SH-SY5Y (cell line): ENCODE data around the gene PBRM1.

Experiments
- GATA2 ChIP-seq: IDR thresholded peaks from 2 replicates; pipeline ENCODE4 v1.6.1; 2011; ENCODE audit warnings: mild to moderate bottlenecking, low read depth, low read length
- GATA3 ChIP-seq: IDR thresholded peaks from 2 replicates; pipeline ENCODE4 v1.6.1; 2011; ENCODE audit warnings: low read depth, mild to moderate bottlenecking, low read length, moderate library complexity

PBRM1 gene

GRCh38 chr3:52685709-52686691 is at the start of gene PBRM1, which contains the start of gene GNL3:
Gene PBRM1 (minus strand): TSS chr3:52685913.
Gene GNL3 (plus strand): TSS chr3:52686032. CDS start chr3:52686093, 61 bp downstream.
- TF ChIP-seq GATA2 (no peak), GATA3 (no peak)

DNA sequence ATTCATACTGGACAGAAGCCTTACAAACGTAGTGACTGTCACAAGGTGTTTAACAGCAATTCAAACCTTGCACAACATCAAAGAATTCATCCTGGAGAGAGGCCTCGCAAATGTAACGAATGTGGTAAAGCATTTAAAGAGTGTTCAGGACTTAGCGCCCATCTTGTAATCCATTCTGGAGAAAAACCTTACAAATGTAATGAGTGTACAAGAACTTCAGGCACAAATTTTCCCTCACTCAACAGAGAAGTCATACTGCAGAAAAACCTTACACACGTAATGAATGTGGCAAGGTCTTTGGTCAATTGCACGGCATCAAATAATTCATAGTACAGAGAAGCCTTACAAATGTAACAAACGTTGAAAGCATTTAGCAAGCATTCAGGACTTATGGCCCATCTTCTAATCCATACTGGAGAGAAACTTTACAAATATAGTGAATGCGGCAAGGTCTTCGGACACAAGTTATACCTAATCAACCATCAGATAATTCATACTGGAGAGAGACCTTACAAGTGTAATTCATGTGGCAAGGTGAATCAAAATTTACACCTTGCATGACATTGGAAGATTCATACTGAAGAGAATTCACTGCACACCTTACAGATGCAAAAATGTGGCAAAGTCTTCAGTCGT is 47.7 kb upstream of the PBRM1 start:
- TF ChIP-seq GATA2 (no peak), GATA3 (no peak)

- no peak for TF ChIP-seq GATA2
- no peak for TF ChIP-seq GATA3
Measured at GRCh38 chr3:52731590-52731989, 45.9 kb upstream of the PBRM1 start.

DNA sequence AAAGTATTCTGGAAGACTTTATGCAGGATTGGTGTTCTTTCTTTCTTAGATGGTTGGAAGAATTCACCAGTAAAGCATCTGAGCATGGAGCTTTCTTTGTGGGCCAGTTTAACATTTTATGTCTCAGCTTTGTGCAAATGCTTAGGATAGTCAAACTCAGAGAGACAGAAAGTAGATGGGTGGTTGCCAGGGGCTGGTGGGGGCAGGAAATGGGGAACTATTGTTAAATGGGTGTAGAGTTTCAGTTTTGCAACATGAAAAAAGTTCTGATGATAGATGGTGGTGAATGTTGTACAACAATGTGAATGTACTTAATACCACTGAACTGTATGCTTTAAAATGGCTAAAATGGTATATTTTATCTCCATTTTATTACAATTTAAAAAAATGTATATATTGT is 45.0 kb upstream of the PBRM1 start:
- TF ChIP-seq GATA2 (no peak), GATA3 (no peak)

- TF ChIP-seq GATA3 (no peak), GATA2 (no peak)
Measured at GRCh38 chr3:52724511-52724910, 38.8 kb upstream of the PBRM1 start.

- TF ChIP-seq GATA2, result no peak
- no peak for TF ChIP-seq GATA3
Measured at GRCh38 chr3:52723935-52724334, 38.2 kb upstream of the PBRM1 start.

DNA sequence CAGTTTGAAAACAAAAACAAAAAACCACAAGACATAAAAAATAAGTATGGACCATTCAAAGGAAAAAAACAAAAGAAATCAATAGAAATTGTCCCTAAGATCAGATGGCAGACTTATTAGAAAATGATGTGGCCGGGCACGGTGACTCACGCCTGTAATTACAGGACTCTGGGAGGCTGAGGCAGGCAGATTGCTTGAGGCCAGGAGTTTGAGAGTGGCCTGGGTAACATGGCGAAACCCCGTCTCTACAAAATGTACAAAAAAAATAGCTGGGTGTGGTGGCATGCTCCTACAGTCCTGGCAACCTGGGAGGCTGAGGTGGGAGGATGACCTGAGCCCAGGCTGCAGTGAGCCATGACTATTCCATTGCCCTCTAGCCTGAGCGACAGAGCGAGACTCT is 36.8 kb upstream of the PBRM1 start:
- no peak for TF ChIP-seq GATA2
- no peak for TF ChIP-seq GATA3

DNA sequence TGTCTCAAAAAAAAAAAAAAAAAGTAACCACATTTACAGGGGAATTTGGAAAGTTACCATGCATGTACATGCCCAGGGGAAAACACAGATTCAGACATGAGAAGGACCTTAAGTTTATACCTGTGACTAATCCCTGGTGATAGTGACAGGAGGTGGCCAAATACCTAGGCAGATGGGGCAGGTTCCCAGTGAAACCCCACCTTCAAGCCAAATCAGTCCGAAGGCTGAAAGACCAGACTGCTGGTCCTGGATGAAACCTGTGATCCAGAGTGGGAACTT is 36.0 kb upstream of the PBRM1 start:
- TF ChIP-seq GATA3 (no peak), GATA2 (no peak)

GRCh38 chr3:52721002-52721729 is 35.5 kb upstream of the PBRM1 start:
- TF ChIP-seq GATA2 (no peak), GATA3 (no peak)

- TF ChIP-seq GATA2, result no peak
- no peak for TF ChIP-seq GATA3
Measured at GRCh38 chr3:52719618-52720017, 33.9 kb upstream of the PBRM1 start.

DNA sequence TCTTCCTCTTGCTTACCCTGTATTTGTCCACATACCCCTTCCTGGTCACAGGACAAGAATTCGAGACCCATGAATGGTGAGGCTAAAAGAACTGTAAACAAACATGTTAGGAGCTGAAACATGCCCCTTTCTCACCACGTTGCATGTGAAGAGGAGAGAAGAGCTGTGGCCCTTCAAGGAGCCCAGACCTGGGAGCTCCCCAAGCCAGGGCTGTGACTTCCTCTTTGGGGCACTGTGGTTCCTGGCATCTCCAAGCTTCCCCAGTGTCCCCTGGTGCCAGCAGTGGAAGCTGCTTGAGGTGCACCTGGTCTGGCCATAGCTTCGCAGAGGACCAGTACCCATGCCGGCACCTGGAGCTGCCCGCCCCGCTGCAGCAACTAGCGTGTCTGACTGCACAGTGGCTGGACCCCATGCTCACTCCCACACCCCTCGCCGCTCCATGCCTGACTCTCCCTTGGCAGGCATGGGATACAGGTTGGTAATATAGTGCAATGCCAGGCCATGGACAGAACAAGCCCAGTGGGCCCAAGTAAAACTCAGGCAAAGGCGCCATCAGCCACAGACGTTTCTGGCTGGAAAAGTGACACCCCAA is 30.1 kb upstream of the PBRM1 start:
- no peak for TF ChIP-seq GATA2
- no peak for TF ChIP-seq GATA3

DNA sequence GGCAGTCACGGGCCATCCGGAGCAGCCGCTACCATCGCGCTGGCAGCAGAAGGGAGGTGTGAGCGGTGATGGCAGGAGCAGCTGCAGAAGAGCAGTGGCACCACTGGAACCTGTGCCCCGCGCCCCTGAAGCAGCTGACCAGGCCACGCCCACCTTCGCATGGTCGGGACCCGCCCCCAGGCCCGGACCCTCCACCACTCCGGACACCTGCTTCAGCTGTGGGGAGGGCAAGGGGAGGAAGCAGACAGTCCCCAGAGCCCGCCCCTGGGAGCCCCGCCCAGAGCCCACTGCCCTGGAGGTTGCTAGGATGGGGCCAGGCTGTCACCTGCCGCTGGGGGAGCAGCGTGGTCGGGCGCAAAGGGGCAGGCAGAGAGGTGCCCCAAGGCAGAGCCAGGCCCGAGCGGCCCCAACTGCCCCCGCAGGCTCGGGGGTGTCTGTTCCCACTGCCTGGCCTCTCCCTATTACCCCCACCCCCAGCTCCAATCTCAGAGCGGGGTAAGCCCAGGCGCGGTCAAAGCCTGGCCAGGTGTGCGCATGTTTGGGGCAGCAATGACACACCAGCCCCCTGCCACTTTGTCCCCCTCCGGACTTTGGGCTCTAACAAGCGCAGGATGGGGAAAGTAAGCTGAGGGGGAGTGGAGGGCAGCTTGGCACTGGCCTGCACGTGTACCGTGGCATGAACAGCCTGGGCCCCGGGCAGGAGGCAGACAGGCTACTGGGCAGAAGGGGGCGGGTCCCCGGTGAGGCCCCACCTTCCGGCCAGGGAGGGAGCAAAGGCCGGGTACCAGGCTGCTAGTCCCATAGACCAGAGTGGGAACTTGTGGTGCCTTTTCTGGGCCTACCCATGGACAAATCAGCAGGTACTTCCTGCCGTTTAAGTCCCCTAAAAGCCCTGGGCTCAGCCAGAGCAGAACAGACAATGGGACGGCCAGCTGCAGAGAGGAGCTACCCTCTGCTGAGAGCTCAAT is 28.9 kb upstream of the PBRM1 start:
- no peak for TF ChIP-seq GATA3
- TF ChIP-seq GATA2, result no peak
